GM12878 (cell line): ENCODE measurements around the gene CCDC81. TPM values are rescaled to one million over a fixed set of nuclear protein-coding genes. Genes with fewer than 3 reads are reported as not detected.

Experiments used
- ATAC-seq: fragments of 200-7000 bp; cut with Tn5 transposase; 3 replicates; pipeline ENCODE4 v1.9.1; 2020; ENCODE audit warnings: mild to moderate bottlenecking, moderate library complexity
- BruUV-seq: library from RNA; stranded (reverse); fragments of 400-500 nt; replicated peaks from 2 replicates; lab custom pipeline; 2021; lab: Mats Ljungman, UMichigan
- CTCF ChIA-PET: fragments of 300-600 bp; sonication (Branson Sonifier 250); formaldehyde crosslinking; extraction: SDS; loops from one replicate; lab custom pipeline; 2021; ENCODE audit warnings: inconsistent platforms; lab: Yijun Ruan, JAX
- POLR2A ChIA-PET: fragments of 350-600 bp; formaldehyde crosslinking; extraction: SDS; loops from one replicate; lab custom pipeline; 2021; ENCODE audit warnings: inconsistent platforms; lab: Charles Lee
- RAD21 ChIA-PET: fragments of 300-600 bp; sonication (Branson Sonifier 250); formaldehyde crosslinking; loops from one replicate; lab custom pipeline; 2023; ENCODE audit warnings: antibody characterized with exemption; ENCODE audit not compliant: unreplicated experiment; lab: Charles Lee
- SMC1A ChIA-PET: fragments of 300-600 bp; sonication (Branson Sonifier 250); formaldehyde crosslinking; loops from one replicate; lab custom pipeline; 2023; ENCODE audit not compliant: unreplicated experiment, uncharacterized antibody; lab: Charles Lee
- DNase-seq: peaks from one replicate; pipeline ENCODE4 v3.0.0-alpha.2; 2011; ENCODE audit warnings: low read depth, low spot score
- FAIRE-seq: peaks from 3 replicates; lab custom pipeline; 2011; peaks lifted over from hg19 to GRCh38; lab: Jason Lieb, UNC
- H2AFZ ChIP-seq: 2 replicates; pipeline ENCODE4 v1.6.0; 2011; ENCODE audit warnings: low read depth, low read length, control low read depth; ENCODE audit not compliant: control insufficient read depth
- H3K27ac ChIP-seq: 2 replicates; pipeline ENCODE4 v1.5.1; 2011; ENCODE audit warnings: control low read depth; ENCODE audit not compliant: control insufficient read depth, insufficient read depth
- H3K27me3 ChIP-seq, 2 experiments: replicated peaks in 1 of 2; 2 replicates each; pipeline versions ENCODE4 v1.6.0 to v1.6.1; 2011; ENCODE audit warnings: low read length in 1 of 2; ENCODE audit not compliant: control insufficient read depth in 2 of 2, insufficient read depth in 2 of 2
- H3K36me3 ChIP-seq, 2 experiments: 2 replicates each; pipeline ENCODE4 v1.5.1; 2011; ENCODE audit warnings: low read length in 1 of 2; ENCODE audit not compliant: control insufficient read depth in 2 of 2, insufficient read depth in 2 of 2
- H3K4me1 ChIP-seq: 2 replicates; pipeline ENCODE4 v1.6.1; 2011; ENCODE audit warnings: mild to moderate bottlenecking, low read length, moderate library complexity, mixed read lengths; ENCODE audit not compliant: control insufficient read depth, insufficient read depth
- H3K4me2 ChIP-seq: 2 replicates; pipeline ENCODE4 v1.6.0; 2011; ENCODE audit warnings: control low read depth; ENCODE audit not compliant: control insufficient read depth, insufficient read depth
- H3K4me3 ChIP-seq: fragments of 200-600 bp; sonication (generic); 2 replicates; pipeline ENCODE4 v1.5.1; 2016
- H3K79me2 ChIP-seq: 2 replicates; pipeline ENCODE4 v1.6.0; 2011; ENCODE audit warnings: low read length; ENCODE audit not compliant: control insufficient read depth, insufficient read depth
- H3K9ac ChIP-seq: 2 replicates; pipeline ENCODE4 v1.8.0; 2011; ENCODE audit warnings: low read length, control low read depth, mixed read lengths; ENCODE audit not compliant: control insufficient read depth, insufficient read depth
- H3K9me3 ChIP-seq: replicated peaks from 3 replicates; pipeline ENCODE4 v1.5.1; 2011; ENCODE audit warnings: mild to moderate bottlenecking, low read length; ENCODE audit not compliant: control insufficient read depth, insufficient read depth
- H4K20me1 ChIP-seq: 2 replicates; pipeline ENCODE4 v1.6.0; 2011; ENCODE audit not compliant: control insufficient read depth, insufficient read depth
- BACH1 ChIP-seq: fragments of 450-650 bp; IDR thresholded peaks from 2 replicates; pipeline ENCODE4 v1.6.1; 2017; ENCODE audit warnings: mild to moderate bottlenecking, borderline replicate concordance
- IKZF2 ChIP-seq, 2 experiments: fragments of 450-650 bp; IDR thresholded peaks; 2 replicates each; pipeline ENCODE4 v1.6.1; 2017; ENCODE audit warnings: mild to moderate bottlenecking in 2 of 2, moderate library complexity in 2 of 2
- IRF4 ChIP-seq: IDR thresholded peaks from 2 replicates; pipeline ENCODE4 v1.6.1; 2011; ENCODE audit warnings: low read depth, low read length
- JUNB ChIP-seq: IDR thresholded peaks from 2 replicates; pipeline ENCODE4 v1.6.1; 2016; ENCODE audit warnings: antibody characterized with exemption, mild to moderate bottlenecking
- MEF2A ChIP-seq: IDR thresholded peaks from 2 replicates; pipeline ENCODE4 v1.6.1; 2011; ENCODE audit warnings: low read depth, mild to moderate bottlenecking, low read length, moderate library complexity; ENCODE audit not compliant: insufficient read depth
- NBN ChIP-seq: fragments of 450-650 bp; IDR thresholded peaks from 2 replicates; pipeline ENCODE4 v1.6.1; 2016
- NFIC ChIP-seq: IDR thresholded peaks from 2 replicates; pipeline ENCODE4 v1.6.1; 2012; ENCODE audit warnings: low read depth, mild to moderate bottlenecking, inconsistent platforms, low read length, moderate library complexity
- PAX5 ChIP-seq: IDR thresholded peaks from 2 replicates; pipeline ENCODE4 v1.6.1; 2011; ENCODE audit warnings: low read depth, low read length, borderline replicate concordance
- POLR2A ChIP-seq: IDR thresholded peaks from 2 replicates; pipeline ENCODE4 v1.6.1; 2011; ENCODE audit warnings: low read depth, mild to moderate bottlenecking, low read length
- RCOR1 ChIP-seq: conservative IDR thresholded peaks from 2 replicates; pipeline ENCODE4 v1.6.1; 2012; ENCODE audit warnings: low read depth, low read length, improper control_type of control experiment
- RFX5 ChIP-seq: IDR thresholded peaks from 2 replicates; pipeline ENCODE4 v1.6.1; 2011; ENCODE audit warnings: low read depth, low read length, improper control_type of control experiment
- STAT1 ChIP-seq: fragments of 450-650 bp; conservative IDR thresholded peaks from 2 replicates; pipeline ENCODE4 v1.6.1; 2014; ENCODE audit warnings: antibody characterized with exemption, mild to moderate bottlenecking
- WGBS: methylation state at CpG from one replicate; pipeline ENCODE4 v1.1.6; 2016; ENCODE audit warnings: low lambda C conversion rate; ENCODE audit not compliant: insufficient replicate concordance, insufficient coverage; ENCODE audit errors: missing lambda C conversion rate; 5-methylcytosine and 5-hydroxymethylcytosine counted together
- in situ Hi-C: fragments of 300-500 bp; cut with MboI; formaldehyde crosslinking; loops from 9 replicates; pipeline ENCODE4 v1.14.3; 2018; ENCODE audit warnings: mixed read lengths
- intact Hi-C: fragments of 100-400 bp; cut with micrococcal nuclease; formaldehyde crosslinking; loops from one replicate; pipeline ENCODE4 v1.14.2; 2022; ENCODE audit not compliant: unreplicated experiment
- polyA plus RNA-seq, 11 experiments: library from polyadenylated mRNA; depleted of rRNA in 4 of 11; unstranded in 6 of 11; stranded (reverse) in 5 of 11; fragments of >200 nt; fragmentation: Nextera tagmentation in 4 of 11; fragmentation: Illumina TruSeq in 1 of 11; extraction: Ambion mirVana in 4 of 11; extraction: Trizol in 1 of 11; gene quantifications; 1 replicate in 1 of 11; 2 replicates in 10 of 11; pipeline versions ENCODE4 v1.2.1 to v1.2.3, GENCODE V29; 2011 to 2016; ENCODE audit warnings: inconsistent platforms in 2 of 11, missing spikeins in 2 of 11, low read depth in 1 of 11
- total RNA-seq, 4 experiments: library from RNA; depleted of rRNA in 3 of 4; stranded (reverse); fragments of >200 nt in 3 of 4; fragmentation: Illumina TruSeq in 1 of 4; extraction: Trizol in 1 of 4; gene quantifications; 2 replicates each; pipeline versions ENCODE4 v1.2.1 to v1.2.3, GENCODE V29; 2013 to 2021
- TF ChIP-seq, protein P1 (sequence below): fragments of 450-650 bp; IDR thresholded peaks from 2 replicates; pipeline ENCODE4 v1.6.1; 2017; ENCODE audit warnings: antibody characterized with exemption, mild to moderate bottlenecking, moderate library complexity
- TF ChIP-seq, protein P2 (sequence below), 3 experiments: IDR thresholded peaks in 2 of 3; conservative IDR thresholded peaks in 1 of 3; 2 replicates each; pipeline ENCODE4 v1.5.1; 2011; ENCODE audit warnings: low read depth in 3 of 3, low read length in 3 of 3, mild to moderate bottlenecking in 3 of 3, control low read depth in 2 of 3, moderate library complexity in 2 of 3, inconsistent platforms in 1 of 3, mixed read lengths in 1 of 3; ENCODE audit not compliant: control insufficient read depth in 2 of 3, insufficient read depth in 1 of 3; ENCODE audit errors: extremely low read depth in 1 of 3
- TF ChIP-seq, protein P3 (sequence below): fragments of 450-650 bp; IDR thresholded peaks from 2 replicates; pipeline ENCODE4 v1.6.1; 2018; ENCODE audit warnings: mild to moderate bottlenecking, low read depth, moderate library complexity; ENCODE audit not compliant: partially characterized antibody
- TF ChIP-seq, protein P4 (sequence below): IDR thresholded peaks from 2 replicates; pipeline ENCODE4 v1.6.1; 2012; ENCODE audit warnings: low read depth, low read length, improper control_type of control experiment

The CCDC81 gene
- total and polyA plus RNA-seq, 10 of the 15 experiments (the other 5 are each of a cell fraction or from before 2014, with no cell fraction given) = 0.06 to 0.53 (median 0.22) TPM

DNA sequence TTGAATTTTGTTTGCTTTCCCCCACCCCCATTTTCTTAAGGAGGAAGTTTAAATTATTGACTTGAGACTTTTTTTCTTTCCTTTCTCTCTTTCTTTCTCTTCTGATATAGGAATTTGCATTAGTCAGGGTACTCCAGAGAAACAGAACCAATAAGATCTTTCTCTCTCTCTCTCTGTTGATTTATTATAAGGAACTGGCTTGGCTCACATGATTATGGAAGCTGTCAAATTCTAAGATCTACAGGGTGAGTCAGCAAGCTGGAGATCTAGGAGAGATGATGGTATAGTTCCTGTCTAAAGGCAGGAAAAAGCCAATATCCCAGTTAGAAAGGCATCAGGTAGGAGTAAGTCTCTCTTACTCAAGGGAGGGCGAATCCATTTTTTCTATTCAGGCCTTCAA lies 64.0 kb downstream of the CCDC81 start (continued):
- TF ChIP-seq, protein P1, sequence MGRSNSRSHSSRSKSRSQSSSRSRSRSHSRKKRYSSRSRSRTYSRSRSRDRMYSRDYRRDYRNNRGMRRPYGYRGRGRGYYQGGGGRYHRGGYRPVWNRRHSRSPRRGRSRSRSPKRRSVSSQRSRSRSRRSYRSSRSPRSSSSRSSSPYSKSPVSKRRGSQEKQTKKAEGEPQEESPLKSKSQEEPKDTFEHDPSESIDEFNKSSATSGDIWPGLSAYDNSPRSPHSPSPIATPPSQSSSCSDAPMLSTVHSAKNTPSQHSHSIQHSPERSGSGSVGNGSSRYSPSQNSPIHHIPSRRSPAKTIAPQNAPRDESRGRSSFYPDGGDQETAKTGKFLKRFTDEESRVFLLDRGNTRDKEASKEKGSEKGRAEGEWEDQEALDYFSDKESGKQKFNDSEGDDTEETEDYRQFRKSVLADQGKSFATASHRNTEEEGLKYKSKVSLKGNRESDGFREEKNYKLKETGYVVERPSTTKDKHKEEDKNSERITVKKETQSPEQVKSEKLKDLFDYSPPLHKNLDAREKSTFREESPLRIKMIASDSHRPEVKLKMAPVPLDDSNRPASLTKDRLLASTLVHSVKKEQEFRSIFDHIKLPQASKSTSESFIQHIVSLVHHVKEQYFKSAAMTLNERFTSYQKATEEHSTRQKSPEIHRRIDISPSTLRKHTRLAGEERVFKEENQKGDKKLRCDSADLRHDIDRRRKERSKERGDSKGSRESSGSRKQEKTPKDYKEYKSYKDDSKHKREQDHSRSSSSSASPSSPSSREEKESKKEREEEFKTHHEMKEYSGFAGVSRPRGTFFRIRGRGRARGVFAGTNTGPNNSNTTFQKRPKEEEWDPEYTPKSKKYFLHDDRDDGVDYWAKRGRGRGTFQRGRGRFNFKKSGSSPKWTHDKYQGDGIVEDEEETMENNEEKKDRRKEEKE = no peak
- TF ChIP-seq, all 136 proteins: peak for 0

DNA sequence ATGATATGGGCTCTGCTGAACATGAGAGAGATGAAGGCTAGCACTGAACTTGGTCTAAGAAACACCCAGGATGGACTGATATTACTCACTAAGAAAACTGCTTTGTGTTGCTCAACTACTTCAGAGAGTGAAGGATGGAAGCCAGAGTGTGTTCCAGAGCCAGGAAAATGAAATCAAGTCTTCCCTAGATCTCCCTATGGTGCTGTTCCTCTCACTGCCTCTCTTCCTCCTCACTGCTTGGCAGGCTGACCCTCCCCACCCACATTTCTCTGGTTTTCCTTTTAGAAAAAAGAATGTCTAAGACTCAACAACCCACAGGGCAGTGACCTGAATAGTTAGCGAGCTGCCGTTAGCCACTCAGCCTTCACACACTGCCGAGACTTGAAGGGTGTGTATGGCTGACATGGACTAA lies 65.6 kb downstream of the CCDC81 start:
- BruUV-seq = no TSS peak
- TF ChIP-seq PAX5 (no peak), RFX5 (no peak), RCOR1 (no peak), NBN (no peak), IKZF2 (IDR thresholded peaks at IDR 0.05) (no peak), MEF2A (no peak), JUNB (no peak), NFIC (no peak), BACH1 (no peak), IRF4 (no peak), POLR2A (no peak), STAT1 (no peak)
- TF ChIP-seq, protein P2, sequence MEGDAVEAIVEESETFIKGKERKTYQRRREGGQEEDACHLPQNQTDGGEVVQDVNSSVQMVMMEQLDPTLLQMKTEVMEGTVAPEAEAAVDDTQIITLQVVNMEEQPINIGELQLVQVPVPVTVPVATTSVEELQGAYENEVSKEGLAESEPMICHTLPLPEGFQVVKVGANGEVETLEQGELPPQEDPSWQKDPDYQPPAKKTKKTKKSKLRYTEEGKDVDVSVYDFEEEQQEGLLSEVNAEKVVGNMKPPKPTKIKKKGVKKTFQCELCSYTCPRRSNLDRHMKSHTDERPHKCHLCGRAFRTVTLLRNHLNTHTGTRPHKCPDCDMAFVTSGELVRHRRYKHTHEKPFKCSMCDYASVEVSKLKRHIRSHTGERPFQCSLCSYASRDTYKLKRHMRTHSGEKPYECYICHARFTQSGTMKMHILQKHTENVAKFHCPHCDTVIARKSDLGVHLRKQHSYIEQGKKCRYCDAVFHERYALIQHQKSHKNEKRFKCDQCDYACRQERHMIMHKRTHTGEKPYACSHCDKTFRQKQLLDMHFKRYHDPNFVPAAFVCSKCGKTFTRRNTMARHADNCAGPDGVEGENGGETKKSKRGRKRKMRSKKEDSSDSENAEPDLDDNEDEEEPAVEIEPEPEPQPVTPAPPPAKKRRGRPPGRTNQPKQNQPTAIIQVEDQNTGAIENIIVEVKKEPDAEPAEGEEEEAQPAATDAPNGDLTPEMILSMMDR (IDR thresholded peaks at IDR 0.05 in 2 of 3, conservative IDR thresholded peaks at IDR 0.05 in 1 of 3; ENCODE audit: control insufficient read depth in 2 of 3, extremely low read depth in 1 of 3, insufficient read depth in 1 of 3, low read depth in 3 of 3, low read length in 3 of 3) = no peak
- TF ChIP-seq, protein P3, sequence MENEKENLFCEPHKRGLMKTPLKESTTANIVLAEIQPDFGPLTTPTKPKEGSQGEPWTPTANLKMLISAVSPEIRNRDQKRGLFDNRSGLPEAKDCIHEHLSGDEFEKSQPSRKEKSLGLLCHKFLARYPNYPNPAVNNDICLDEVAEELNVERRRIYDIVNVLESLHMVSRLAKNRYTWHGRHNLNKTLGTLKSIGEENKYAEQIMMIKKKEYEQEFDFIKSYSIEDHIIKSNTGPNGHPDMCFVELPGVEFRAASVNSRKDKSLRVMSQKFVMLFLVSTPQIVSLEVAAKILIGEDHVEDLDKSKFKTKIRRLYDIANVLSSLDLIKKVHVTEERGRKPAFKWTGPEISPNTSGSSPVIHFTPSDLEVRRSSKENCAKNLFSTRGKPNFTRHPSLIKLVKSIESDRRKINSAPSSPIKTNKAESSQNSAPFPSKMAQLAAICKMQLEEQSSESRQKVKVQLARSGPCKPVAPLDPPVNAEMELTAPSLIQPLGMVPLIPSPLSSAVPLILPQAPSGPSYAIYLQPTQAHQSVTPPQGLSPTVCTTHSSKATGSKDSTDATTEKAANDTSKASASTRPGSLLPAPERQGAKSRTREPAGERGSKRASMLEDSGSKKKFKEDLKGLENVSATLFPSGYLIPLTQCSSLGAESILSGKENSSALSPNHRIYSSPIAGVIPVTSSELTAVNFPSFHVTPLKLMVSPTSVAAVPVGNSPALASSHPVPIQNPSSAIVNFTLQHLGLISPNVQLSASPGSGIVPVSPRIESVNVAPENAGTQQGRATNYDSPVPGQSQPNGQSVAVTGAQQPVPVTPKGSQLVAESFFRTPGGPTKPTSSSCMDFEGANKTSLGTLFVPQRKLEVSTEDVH = no peak
- TF ChIP-seq, protein P4, sequence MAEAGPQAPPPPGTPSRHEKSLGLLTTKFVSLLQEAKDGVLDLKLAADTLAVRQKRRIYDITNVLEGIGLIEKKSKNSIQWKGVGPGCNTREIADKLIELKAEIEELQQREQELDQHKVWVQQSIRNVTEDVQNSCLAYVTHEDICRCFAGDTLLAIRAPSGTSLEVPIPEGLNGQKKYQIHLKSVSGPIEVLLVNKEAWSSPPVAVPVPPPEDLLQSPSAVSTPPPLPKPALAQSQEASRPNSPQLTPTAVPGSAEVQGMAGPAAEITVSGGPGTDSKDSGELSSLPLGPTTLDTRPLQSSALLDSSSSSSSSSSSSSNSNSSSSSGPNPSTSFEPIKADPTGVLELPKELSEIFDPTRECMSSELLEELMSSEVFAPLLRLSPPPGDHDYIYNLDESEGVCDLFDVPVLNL = no peak

More for the DNA sequence above, 65.6 kb downstream of the CCDC81 start:
- Histone ChIP-seq H3K9me3 (no peaks in the 10 kb centered on the region), H3K4me1 (peaks cover 11% of the 10 kb centered on the region), H4K20me1 (no peaks in the 10 kb centered on the region), H3K27me3 (no peaks in the 10 kb centered on the region), H3K9ac (no peak overlapping the region), H3K36me3 (no peaks in the 10 kb centered on the region), H3K4me3 (no peak overlapping the region), H2AFZ (no peak overlapping the region), H3K4me2 (no peak overlapping the region), H3K79me2 (no peaks in the 10 kb centered on the region), H3K27ac (no peak overlapping the region)
- SMC1A ChIA-PET = no interaction called here
- RAD21 ChIA-PET = no interaction called here
- CTCF ChIA-PET = interaction anchor here (0.9 to 1.6 kb wide), 2 partner anchors 9 to 15 kb away, joined by 3 to 5 read pairs; no protein-coding TSS in a partner anchor
- no peak for DNase-seq
- no peak for FAIRE-seq
- intact Hi-C loops (no loop called here), in situ Hi-C loops (no loop called here)
- no peak for ATAC-seq
- POLR2A ChIA-PET = no interaction called here
- 98% methylated on average over 3 of the region's 3 CpGs for WGBS
